GM19035 (cell line): Measurements from ENCODE around the gene EPHB1.

Experiments
- ATAC-seq: cut with Tn5 transposase; IDR thresholded peaks from one replicate; pipeline ENCODE4 v1.9.1; 2021; ENCODE audit not compliant: unreplicated experiment

The EPHB1 gene

GRCh38 chr3:134794950-134795745, at the start of gene EPHB1:
EPHB1 (plus strand) TSS chr3:134795260.
- peak; percentile 84 for ATAC-seq

GRCh38 chr3:134748698-134749097, 46.4 kb upstream of the EPHB1 start:
- ATAC-seq, result no peak

- ATAC-seq, result no peak
Measured at GRCh38 chr3:134749174-134749573, 45.9 kb upstream of the EPHB1 start.

- no peak for ATAC-seq
Measured at GRCh38 chr3:134749802-134750553, 45.1 kb upstream of the EPHB1 start.

GRCh38 chr3:134751831-134752230, 43.2 kb upstream of the EPHB1 start:
- ATAC-seq, result no peak

- ATAC-seq, result no peak
Measured at GRCh38 chr3:134752761-134753461, 42.1 kb upstream of the EPHB1 start.

GRCh38 chr3:134753999-134754742, 40.9 kb upstream of the EPHB1 start:
- ATAC-seq, result no peak

- ATAC-seq, result peak; percentile 80
Measured at GRCh38 chr3:134754768-134755559, 40.1 kb upstream of the EPHB1 start.

- ATAC-seq, result no peak
Measured at GRCh38 chr3:134755821-134756220, 39.2 kb upstream of the EPHB1 start.

- ATAC-seq, result no peak
Measured at GRCh38 chr3:134757549-134758069, 37.5 kb upstream of the EPHB1 start.

- no peak for ATAC-seq
Measured at GRCh38 chr3:134761213-134761612, 33.8 kb upstream of the EPHB1 start.

GRCh38 chr3:134762016-134762415, 33.0 kb upstream of the EPHB1 start:
- ATAC-seq, result no peak

GRCh38 chr3:134765468-134765867, 29.6 kb upstream of the EPHB1 start:
- no peak for ATAC-seq

- no peak for ATAC-seq
Measured at GRCh38 chr3:134766290-134766689, 28.8 kb upstream of the EPHB1 start.

GRCh38 chr3:134768116-134768515, 26.9 kb upstream of the EPHB1 start:
- ATAC-seq, result no peak

- no peak for ATAC-seq
Measured at GRCh38 chr3:134768837-134769236, 26.2 kb upstream of the EPHB1 start.

- ATAC-seq, result no peak
Measured at GRCh38 chr3:134769287-134769868, 25.7 kb upstream of the EPHB1 start.

GRCh38 chr3:134772011-134772410, 23.0 kb upstream of the EPHB1 start:
- ATAC-seq, result no peak

GRCh38 chr3:134772591-134772990, 22.5 kb upstream of the EPHB1 start:
- no peak for ATAC-seq

GRCh38 chr3:134775831-134776230, 19.2 kb upstream of the EPHB1 start:
- ATAC-seq, result no peak
